HUES6 (cell line): ENCODE results near the gene TOM1L2.
"Not testable (repeated sequence)": the region's sequence is repeated elsewhere in the genome, so short reads cannot be mapped to it uniquely, and the experiment has no call there.

ENCODE experiments used
- H3K27ac ChIP-seq: 2 replicates; pipeline ENCODE4 v1.7.0; 2013; ENCODE audit warnings: low read depth, mild to moderate bottlenecking, low read length, inconsistent platforms
- H3K27me3 ChIP-seq: 2 replicates; pipeline ENCODE4 v1.6.1; 2013; ENCODE audit warnings: low read length; ENCODE audit not compliant: control insufficient read depth, insufficient read depth
- H3K36me3 ChIP-seq: 2 replicates; pipeline ENCODE4 v1.6.1; 2013; ENCODE audit warnings: low read length; ENCODE audit not compliant: control insufficient read depth, insufficient read depth
- H3K4me1 ChIP-seq: 2 replicates; pipeline ENCODE4 v1.6.1; 2013; ENCODE audit warnings: low read length; ENCODE audit not compliant: control insufficient read depth, insufficient read depth
- H3K4me3 ChIP-seq: 2 replicates; pipeline ENCODE4 v1.5.1; 2013; ENCODE audit warnings: low read depth, low read length
- H3K9ac ChIP-seq: one replicate; pipeline ENCODE4 v1.6.1; 2013; ENCODE audit warnings: mild to moderate bottlenecking, low read length
- H3K9me3 ChIP-seq: 2 replicates; pipeline ENCODE4 v1.6.1; 2013; ENCODE audit warnings: low read depth, low read length; ENCODE audit not compliant: control insufficient read depth, insufficient read depth

TOM1L2 gene

GRCh38 chr17:17813725-17814095, 158.5 kb downstream of the TOM1L2 start:
- Histone ChIP-seq H3K27ac (no peak overlapping the region), H3K9ac (no peak overlapping the region), H3K36me3 (peaks cover 57% of the 10 kb centered on the region)

GRCh38 chr17:17813055-17813724, 159.0 kb downstream of the TOM1L2 start:
- no peak overlapping the region for H3K9ac ChIP-seq
- H3K4me3 ChIP-seq, result no peak overlapping the region
- no peaks in the 10 kb centered on the region for H3K9me3 ChIP-seq
- H3K36me3 ChIP-seq, result peaks cover 52% of the 10 kb centered on the region
- peaks cover 20% of the 10 kb centered on the region for H3K27me3 ChIP-seq
- H3K27ac ChIP-seq, result no peak overlapping the region
- peaks cover 30% of the 10 kb centered on the region for H3K4me1 ChIP-seq

More at GRCh38 chr17:17813725-17814095, 158.5 kb downstream of the TOM1L2 start:
- H3K4me3 ChIP-seq, result no peak overlapping the region
- peaks cover 16% of the 10 kb centered on the region for H3K27me3 ChIP-seq
- no peaks in the 10 kb centered on the region for H3K9me3 ChIP-seq
- H3K4me1 ChIP-seq, result peaks cover 35% of the 10 kb centered on the region

- Histone ChIP-seq H3K9me3 (no peaks in the 10 kb centered on the region), H3K4me3 (no peak overlapping the region), H3K4me1 (peaks cover 25% of the 10 kb centered on the region), H3K27me3 (peaks cover 20% of the 10 kb centered on the region), H3K9ac (no peak overlapping the region), H3K36me3 (peaks cover 45% of the 10 kb centered on the region), H3K27ac (no peak overlapping the region)
These were observed 159.8 kb downstream of the TOM1L2 start for GRCh38 chr17:17812211-17813054.

GRCh38 chr17:17811381-17812210, 160.6 kb downstream of the TOM1L2 start:
- peak overlapping the region; percentile 30 for H3K4me3 ChIP-seq
- H3K27ac ChIP-seq, result no peak overlapping the region
- H3K36me3 ChIP-seq, result peaks cover 37% of the 10 kb centered on the region
- peaks cover 25% of the 10 kb centered on the region for H3K4me1 ChIP-seq
- H3K9ac ChIP-seq, result no peak overlapping the region
- H3K27me3 ChIP-seq, result peaks cover 20% of the 10 kb centered on the region
- no peaks in the 10 kb centered on the region for H3K9me3 ChIP-seq

GRCh38 chr17:17810895-17811248, 161.3 kb downstream of the TOM1L2 start:
- H3K27me3 ChIP-seq, result peaks cover 23% of the 10 kb centered on the region
- H3K9ac ChIP-seq, result peak overlapping the region; percentile 77
- no peak overlapping the region for H3K27ac ChIP-seq
- H3K9me3 ChIP-seq, result no peaks in the 10 kb centered on the region
- H3K4me3 ChIP-seq, result peak overlapping the region; percentile 64
- H3K36me3 ChIP-seq, result peaks cover 31% of the 10 kb centered on the region
- H3K4me1 ChIP-seq, result peaks cover 25% of the 10 kb centered on the region

- H3K9me3 ChIP-seq, result no peaks in the 10 kb centered on the region
- H3K4me1 ChIP-seq, result peaks cover 25% of the 10 kb centered on the region
- H3K4me3 ChIP-seq, result peak overlapping the region; percentile 64
- H3K27ac ChIP-seq, result peak overlapping the region; percentile 25; the same call in 1 of the 2 replicates
- H3K36me3 ChIP-seq, result peaks cover 25% of the 10 kb centered on the region
- peak overlapping the region; percentile 77 for H3K9ac ChIP-seq
- peaks cover 25% of the 10 kb centered on the region for H3K27me3 ChIP-seq
These were observed 161.9 kb downstream of the TOM1L2 start for GRCh38 chr17:17810084-17810894.

- H3K4me3 ChIP-seq, result peak overlapping the region; percentile 64
- no peak overlapping the region; the same call in 1 of the 2 replicates for H3K27ac ChIP-seq
- peaks cover 25% of the 10 kb centered on the region for H3K27me3 ChIP-seq
- no peaks in the 10 kb centered on the region for H3K9me3 ChIP-seq
- peaks cover 19% of the 10 kb centered on the region for H3K36me3 ChIP-seq
- H3K4me1 ChIP-seq, result peaks cover 25% of the 10 kb centered on the region
- no peak overlapping the region for H3K9ac ChIP-seq
These were observed 162.6 kb downstream of the TOM1L2 start for GRCh38 chr17:17809531-17810083.

GRCh38 chr17:17808706-17809432, 163.3 kb downstream of the TOM1L2 start:
- H3K4me3 ChIP-seq, result peak overlapping the region; percentile 29; the same call in 1 of the 2 replicates
- H3K4me1 ChIP-seq, result peaks cover 25% of the 10 kb centered on the region
- peaks cover 11% of the 10 kb centered on the region for H3K36me3 ChIP-seq
- peaks cover 25% of the 10 kb centered on the region for H3K27me3 ChIP-seq
- H3K27ac ChIP-seq, result no peak overlapping the region
- no peak overlapping the region for H3K9ac ChIP-seq
- no peaks in the 10 kb centered on the region for H3K9me3 ChIP-seq

GRCh38 chr17:17808200-17808599, 164.0 kb downstream of the TOM1L2 start:
- H3K9me3 ChIP-seq, H3K9ac ChIP-seq, H3K4me3 ChIP-seq, H3K36me3 ChIP-seq, H3K27ac ChIP-seq: not testable (repeated sequence)
- Histone ChIP-seq H3K4me1 (peaks cover 25% of the 10 kb centered on the region), H3K27me3 (peaks cover 25% of the 10 kb centered on the region)
